Measurements from ENCODE around the gene ANAPC1. TPM values are rescaled to one million over a fixed set of nuclear protein-coding genes. Genes with fewer than 3 reads are reported as not detected.

ANAPC1 gene
- total and polyA plus RNA-seq, 10 of the 15 experiments (the other 5 are each of a cell fraction or from before 2014, with no cell fraction given), result 10.0 to 108 (median 53.6) TPM

DNA sequence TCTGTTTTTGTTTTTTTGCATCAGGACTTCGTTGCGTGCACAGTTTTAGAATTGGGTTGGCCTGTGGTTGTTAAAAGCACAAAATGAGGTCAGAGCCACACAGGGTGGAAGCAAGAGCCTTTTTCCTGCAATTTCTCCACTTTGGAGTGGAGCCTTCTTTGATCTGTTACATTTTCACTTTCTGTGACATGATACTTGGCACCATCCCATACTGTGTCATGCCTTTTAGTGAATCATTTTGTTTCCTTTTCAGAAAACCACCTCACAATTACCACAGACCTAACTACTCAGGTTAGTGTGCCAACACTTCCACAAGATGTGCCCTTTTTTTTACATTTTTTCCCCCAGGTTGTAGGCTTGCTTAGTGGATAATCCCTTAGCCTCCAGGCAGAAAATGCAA lies 46.9 kb upstream of the ANAPC1 start (continued):
- TF ChIP-seq IKZF2 (IDR thresholded peaks at IDR 0.05) (peak; percentile 54 to 73), ETV6 (conservative IDR thresholded peaks at IDR 0.05 in 1 of 2, IDR thresholded peaks at IDR 0.05 in 1 of 2; ENCODE audit: borderline replicate concordance in 1 of 2, low read depth in 1 of 2) (peak in 1 of 2 experiments; percentile 44; a peak in 1 of 4 replicates), NRF1 (conservative IDR thresholded peaks at IDR 0.05; ENCODE audit: low read depth, low read length) (no peak), PAX5 (IDR thresholded peaks at IDR 0.05; ENCODE audit: borderline replicate concordance, low read depth, low read length) (no peak), KLF5 (IDR thresholded peaks at IDR 0.05; ENCODE audit: partially characterized antibody) (no peak), ESRRA (IDR thresholded peaks at IDR 0.05; ENCODE audit: low read length) (no peak), NFIC (IDR thresholded peaks at IDR 0.05; ENCODE audit: low read depth, low read length) (peak; percentile 64; the same call in 1 of the 2 replicates), IRF4 (IDR thresholded peaks at IDR 0.05; ENCODE audit: low read depth, low read length) (no peak), FOXM1 (IDR thresholded peaks at IDR 0.05; ENCODE audit: low read depth, low read length) (no peak)

DNA sequence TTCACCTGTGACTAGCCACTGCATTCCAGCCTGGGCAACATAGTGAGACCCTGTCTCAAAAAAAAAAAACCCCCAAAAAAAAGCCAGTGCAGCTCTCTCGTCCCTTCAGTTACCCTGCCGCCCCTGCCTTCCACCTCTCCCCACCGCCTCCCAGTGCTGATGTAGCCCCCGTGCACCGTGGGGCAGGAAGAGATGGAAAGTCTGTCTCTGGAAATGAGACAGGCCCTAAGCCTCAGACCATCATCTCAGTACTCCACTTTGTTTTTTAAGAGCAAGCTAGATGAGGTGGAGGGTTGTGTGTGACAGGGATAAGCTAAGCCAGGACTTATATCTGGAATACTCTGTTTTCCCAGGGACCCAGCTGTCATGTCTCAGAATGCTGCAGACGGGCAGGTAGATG lies 46.4 kb upstream of the ANAPC1 start:
- no peak overlapping the region for H2AFZ ChIP-seq (ENCODE audit: control insufficient read depth, low read depth, low read length)
- H3K4me1 ChIP-seq (ENCODE audit: control insufficient read depth, insufficient read depth, low read length), result no peaks in the 10 kb centered on the region
- ChIA-PET CTCF (no interaction called here), RAD21 (ENCODE audit: unreplicated experiment) (interaction anchor here (1.7 kb wide), 1 partner anchor 30 kb away, joined by 4 read pairs; no protein-coding TSS in a partner anchor), SMC1A (ENCODE audit: uncharacterized antibody, unreplicated experiment) (interaction anchor here (1.5 kb wide), 1 partner anchor 19 kb away, joined by 3 read pairs; no protein-coding TSS in a partner anchor), POLR2A (no interaction called here)
- no peaks in the 10 kb centered on the region for H3K79me2 ChIP-seq (ENCODE audit: control insufficient read depth, insufficient read depth, low read length)
- 7% methylated on average over 6 of the region's 6 CpGs for WGBS (ENCODE audit: insufficient coverage, insufficient replicate concordance, low lambda C conversion rate, missing lambda C conversion rate)
- no peak overlapping the region for H3K9ac ChIP-seq (ENCODE audit: control insufficient read depth, insufficient read depth, low read length)
- DNase-seq (ENCODE audit: low read depth, low spot score), result no peak
- H3K9me3 ChIP-seq (replicated peaks; ENCODE audit: control insufficient read depth, insufficient read depth, low read length), result no peaks in the 10 kb centered on the region
- peak; percentile 47 for ATAC-seq
- H3K4me2 ChIP-seq (ENCODE audit: control insufficient read depth, insufficient read depth), result no peak overlapping the region
- no peak for FAIRE-seq
- no peak overlapping the region for H3K27ac ChIP-seq (ENCODE audit: control insufficient read depth, insufficient read depth)
- intact Hi-C loops (cut with micrococcal nuclease; ENCODE audit: unreplicated experiment), result no loop called here
- no peaks in the 10 kb centered on the region for H3K27me3 ChIP-seq (replicated peaks in 1 of 2; ENCODE audit: control insufficient read depth in 2 of 2, insufficient read depth in 2 of 2, low read length in 1 of 2)
- TF ChIP-seq LARP7 (IDR thresholded peaks at IDR 0.05), result no peak
- TF ChIP-seq, protein P1, sequence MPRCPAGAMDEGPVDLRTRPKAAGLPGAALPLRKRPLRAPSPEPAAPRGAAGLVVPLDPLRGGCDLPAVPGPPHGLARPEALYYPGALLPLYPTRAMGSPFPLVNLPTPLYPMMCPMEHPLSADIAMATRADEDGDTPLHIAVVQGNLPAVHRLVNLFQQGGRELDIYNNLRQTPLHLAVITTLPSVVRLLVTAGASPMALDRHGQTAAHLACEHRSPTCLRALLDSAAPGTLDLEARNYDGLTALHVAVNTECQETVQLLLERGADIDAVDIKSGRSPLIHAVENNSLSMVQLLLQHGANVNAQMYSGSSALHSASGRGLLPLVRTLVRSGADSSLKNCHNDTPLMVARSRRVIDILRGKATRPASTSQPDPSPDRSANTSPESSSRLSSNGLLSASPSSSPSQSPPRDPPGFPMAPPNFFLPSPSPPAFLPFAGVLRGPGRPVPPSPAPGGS (IDR thresholded peaks at IDR 0.05; ENCODE audit: borderline replicate concordance, insufficient read depth, low read depth, low read length, poor library complexity, severe bottlenecking), result no peak
- TF ChIP-seq, protein P2, sequence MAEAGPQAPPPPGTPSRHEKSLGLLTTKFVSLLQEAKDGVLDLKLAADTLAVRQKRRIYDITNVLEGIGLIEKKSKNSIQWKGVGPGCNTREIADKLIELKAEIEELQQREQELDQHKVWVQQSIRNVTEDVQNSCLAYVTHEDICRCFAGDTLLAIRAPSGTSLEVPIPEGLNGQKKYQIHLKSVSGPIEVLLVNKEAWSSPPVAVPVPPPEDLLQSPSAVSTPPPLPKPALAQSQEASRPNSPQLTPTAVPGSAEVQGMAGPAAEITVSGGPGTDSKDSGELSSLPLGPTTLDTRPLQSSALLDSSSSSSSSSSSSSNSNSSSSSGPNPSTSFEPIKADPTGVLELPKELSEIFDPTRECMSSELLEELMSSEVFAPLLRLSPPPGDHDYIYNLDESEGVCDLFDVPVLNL (IDR thresholded peaks at IDR 0.05; ENCODE audit: low read depth, low read length), result no peak
- no peak for TF ChIP-seq SPI1 (IDR thresholded peaks at IDR 0.05; ENCODE audit: borderline replicate concordance, insufficient read depth, low read depth, low read length)
- TF ChIP-seq BCL11A (IDR thresholded peaks at IDR 0.05; ENCODE audit: low read depth, low read length), result no peak
- TF ChIP-seq SUPT20H (IDR thresholded peaks at IDR 0.05; ENCODE audit: borderline replicate concordance, control insufficient read depth, low read depth, low read length), result no peak
- TF ChIP-seq NR2C1 (IDR thresholded peaks at IDR 0.05), result no peak
- no peak for TF ChIP-seq EP300 (IDR thresholded peaks at IDR 0.05; ENCODE audit: borderline replicate concordance in 1 of 2, control insufficient read depth in 1 of 2, low read depth in 2 of 2, low read length in 2 of 2)
- TF ChIP-seq WRNIP1 (IDR thresholded peaks at IDR 0.05; ENCODE audit: borderline replicate concordance, low read depth, low read length), result no peak
- TF ChIP-seq, protein P3, sequence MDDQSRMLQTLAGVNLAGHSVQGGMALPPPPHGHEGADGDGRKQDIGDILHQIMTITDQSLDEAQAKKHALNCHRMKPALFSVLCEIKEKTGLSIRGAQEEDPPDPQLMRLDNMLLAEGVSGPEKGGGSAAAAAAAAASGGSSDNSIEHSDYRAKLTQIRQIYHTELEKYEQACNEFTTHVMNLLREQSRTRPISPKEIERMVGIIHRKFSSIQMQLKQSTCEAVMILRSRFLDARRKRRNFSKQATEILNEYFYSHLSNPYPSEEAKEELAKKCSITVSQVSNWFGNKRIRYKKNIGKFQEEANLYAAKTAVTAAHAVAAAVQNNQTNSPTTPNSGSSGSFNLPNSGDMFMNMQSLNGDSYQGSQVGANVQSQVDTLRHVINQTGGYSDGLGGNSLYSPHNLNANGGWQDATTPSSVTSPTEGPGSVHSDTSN (IDR thresholded peaks at IDR 0.05; ENCODE audit: insufficient replicate concordance, low read depth, low read length), result no peak
- no peak for TF ChIP-seq ASH2L (IDR thresholded peaks at IDR 0.05; ENCODE audit: borderline replicate concordance, low read depth)
- H3K4me3 ChIP-seq, result no peak overlapping the region
- BruUV-seq (replicated peaks), result no TSS peak
- H4K20me1 ChIP-seq (ENCODE audit: control insufficient read depth, insufficient read depth), result no peaks in the 10 kb centered on the region
- no peaks in the 10 kb centered on the region; a peak in 1 of 4 replicates for H3K36me3 ChIP-seq (ENCODE audit: control insufficient read depth in 2 of 2, insufficient read depth in 2 of 2, low read length in 1 of 2)
- in situ Hi-C loops (cut with MboI), result no loop called here

All from GM12878 (cell line).